Mammary epithelial cell (primary cell): ENCODE data around the gene POLE.

ENCODE experiments used
- CTCF ChIP-seq, 2 donors: IDR thresholded peaks in 1 of 2; conservative IDR thresholded peaks in 1 of 2; 2 replicates each; pipeline ENCODE4 v1.5.1; 2011 to 2012; ENCODE audit warnings: inconsistent platforms in 2 of 2, low read length in 2 of 2, mild to moderate bottlenecking in 2 of 2, control low read depth in 1 of 2, low read depth in 1 of 2; ENCODE audit not compliant: insufficient read depth in 1 of 2; ENCODE audit errors: extremely low read depth in 1 of 2
- EZH2 ChIP-seq: IDR thresholded peaks from 2 replicates; pipeline ENCODE4 v1.6.1; 2012; ENCODE audit warnings: low read length, inconsistent platforms, borderline replicate concordance

DNA sequence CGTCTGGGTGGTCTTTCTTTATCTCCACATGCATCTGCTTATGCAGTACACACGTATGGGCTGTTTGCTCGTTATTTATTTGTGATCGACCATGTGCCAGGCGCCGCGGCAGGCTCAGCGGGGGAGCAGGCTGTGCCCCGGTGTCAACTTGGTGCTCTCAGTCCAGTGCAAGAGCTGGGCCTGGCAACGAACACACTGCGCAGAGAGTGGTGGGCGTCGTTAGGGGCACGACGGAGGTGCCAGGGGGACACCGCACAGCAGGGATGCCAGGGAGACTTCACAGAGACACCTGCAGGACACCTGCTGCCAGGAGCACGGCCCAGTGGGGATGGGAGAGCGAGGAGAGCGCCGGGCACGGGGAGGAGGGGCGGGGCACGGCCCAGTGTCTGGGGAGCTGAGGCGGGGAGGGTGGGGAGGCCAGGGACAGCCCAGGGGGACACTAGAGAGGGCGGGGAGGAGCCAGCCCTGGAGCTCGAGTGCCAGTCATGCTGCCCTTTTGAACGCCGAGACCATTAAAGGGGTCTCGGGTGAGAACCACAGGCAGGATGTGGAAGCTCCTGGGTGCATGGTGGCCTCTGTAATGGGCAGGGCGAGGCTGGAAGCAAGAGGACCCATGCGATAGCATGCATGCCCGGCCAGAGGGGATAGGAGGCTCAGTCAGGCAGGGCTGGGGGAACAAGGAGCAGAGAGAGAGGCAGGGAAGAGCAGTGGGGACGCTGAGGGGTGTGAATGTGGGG is 76.1 kb downstream of the POLE start:
- no peak for TF ChIP-seq CTCF (conservative IDR thresholded peaks at IDR 0.05 in 1 of 2, IDR thresholded peaks at IDR 0.05 in 1 of 2; ENCODE audit: extremely low read depth in 1 of 2, insufficient read depth in 1 of 2, low read depth in 1 of 2, low read length in 2 of 2)
- TF ChIP-seq EZH2 = no peak
